Fibroblast of lung (primary cell): Measurements from ENCODE around the gene SCAPER. TPM values are rescaled to one million over a fixed set of nuclear protein-coding genes. Genes with fewer than 3 reads are reported as not detected.
"Not testable (repeated sequence)": the region's sequence is repeated elsewhere in the genome, so short reads cannot be mapped to it uniquely, and the experiment has no call there.

ENCODE experiments used
- DNase-seq, 2 donors: peaks; one replicate each; pipeline versions ENCODE4 v3.0.0 to v3.0.0-alpha.2; 2010; ENCODE audit warnings: low read depth in 2 of 2
- H2AFZ ChIP-seq: 2 replicates; pipeline ENCODE4 v1.5.1; 2012; ENCODE audit warnings: low read length, control low read depth, inconsistent platforms
- H3K27ac ChIP-seq: 2 replicates; pipeline ENCODE4 v1.5.1; 2011; ENCODE audit warnings: low read length, control low read depth; ENCODE audit not compliant: insufficient read depth
- H3K27me3 ChIP-seq: 2 replicates; pipeline ENCODE4 v1.5.1; 2011; ENCODE audit warnings: mild to moderate bottlenecking, low read length; ENCODE audit not compliant: control insufficient read depth, insufficient read depth
- H3K36me3 ChIP-seq: 2 replicates; pipeline ENCODE4 v1.5.1; 2011; ENCODE audit warnings: low read length; ENCODE audit not compliant: control insufficient read depth, insufficient read depth
- H3K4me1 ChIP-seq: 2 replicates; pipeline ENCODE4 v1.5.1; 2011; ENCODE audit warnings: low read length; ENCODE audit not compliant: control insufficient read depth, insufficient read depth; ENCODE audit errors: extremely low read depth
- H3K4me2 ChIP-seq: 2 replicates; pipeline ENCODE4 v1.5.1; 2011; ENCODE audit warnings: low read length, control low read depth; ENCODE audit not compliant: insufficient read depth; ENCODE audit errors: extremely low read depth
- H3K4me3 ChIP-seq, 4 experiments: fragments of 200-600 bp in 1 of 4; sonication (generic) in 1 of 4; replicated peaks in 1 of 4; 2 replicates each; pipeline ENCODE4 v1.5.1; 2011 to 2016; ENCODE audit warnings: low read length in 4 of 4, low read depth in 3 of 4, mild to moderate bottlenecking in 3 of 4, control low read depth in 2 of 4, inconsistent platforms in 1 of 4, mixed read lengths in 1 of 4; ENCODE audit not compliant: insufficient read depth in 1 of 4; ENCODE audit errors: control extremely low read depth in 1 of 4
- H3K79me2 ChIP-seq: 2 replicates; pipeline ENCODE4 v1.5.1; 2012; ENCODE audit warnings: mild to moderate bottlenecking, low read length, inconsistent platforms; ENCODE audit not compliant: control insufficient read depth, insufficient read depth
- H3K9ac ChIP-seq: 2 replicates; pipeline ENCODE4 v1.5.1; 2011; ENCODE audit warnings: mild to moderate bottlenecking, low read length, control low read depth; ENCODE audit not compliant: insufficient read depth
- H3K9me3 ChIP-seq: 2 replicates; pipeline ENCODE4 v1.5.1; 2012; ENCODE audit warnings: low read depth, low read length; ENCODE audit not compliant: control insufficient read depth, insufficient read depth
- H4K20me1 ChIP-seq: 2 replicates; pipeline ENCODE4 v1.5.1; 2011; ENCODE audit warnings: low read length; ENCODE audit not compliant: control insufficient read depth, insufficient read depth; ENCODE audit errors: extremely low read depth
- EZH2 ChIP-seq: IDR thresholded peaks from 2 replicates; pipeline ENCODE4 v1.5.1; 2012; ENCODE audit warnings: low read length, control low read depth, mild to moderate bottlenecking; ENCODE audit errors: missing control alignments
- polyA plus RNA-seq, 2 donors: library from polyadenylated mRNA; depleted of rRNA in 1 of 2; stranded (reverse) in 1 of 2; unstranded in 1 of 2; fragments of >200 nt; gene quantifications; 2 replicates each; pipeline ENCODE4 v1.2.1, GENCODE V29; 2011 to 2012; ENCODE audit warnings: missing spikeins in 1 of 2
- total RNA-seq: library from RNA; depleted of rRNA; stranded (reverse); fragments of >200 nt; gene quantifications from 2 replicates; pipeline ENCODE4 v1.2.1, GENCODE V29; 2014
- TF ChIP-seq, protein P1 (sequence below), 2 donors: IDR thresholded peaks in 1 of 2; conservative IDR thresholded peaks in 1 of 2; 1 replicate in 1 of 2; 2 replicates in 1 of 2; pipeline ENCODE4 v1.5.1; 2011 to 2012; ENCODE audit warnings: low read length in 2 of 2, control low read depth in 1 of 2, inconsistent platforms in 1 of 2, low read depth in 1 of 2, mild to moderate bottlenecking in 1 of 2

The SCAPER gene
- total and polyA plus RNA-seq, 2 donors (not counting 1 experiment from before 2014, with no cell fraction given) = 2.3 to 9.1 TPM

DNA sequence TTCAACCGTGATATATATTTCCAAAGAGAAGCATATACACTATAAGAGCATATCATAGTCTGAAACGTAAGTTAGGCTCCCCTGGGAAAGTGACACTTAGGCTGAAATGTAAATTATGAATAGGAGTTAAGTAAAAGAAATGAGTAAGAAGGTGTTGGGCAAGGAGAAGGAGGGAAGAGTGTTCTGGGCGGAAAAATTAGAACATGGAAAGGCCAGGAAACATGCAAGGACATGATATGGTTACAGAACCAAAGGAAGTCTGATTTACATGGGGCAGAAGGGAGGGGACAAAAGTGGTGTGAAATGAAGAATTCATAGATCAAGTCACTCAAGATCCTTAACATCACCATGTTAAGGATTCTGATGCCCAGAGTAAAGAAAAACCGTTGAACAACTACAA is 75.2 kb downstream of the SCAPER start:
- no peak overlapping the region for H3K9ac ChIP-seq
- H3K4me2 ChIP-seq = no peak overlapping the region
- no peaks in the 10 kb centered on the region for H3K36me3 ChIP-seq
- H4K20me1 ChIP-seq = no peaks in the 10 kb centered on the region
- TF ChIP-seq, protein P1, sequence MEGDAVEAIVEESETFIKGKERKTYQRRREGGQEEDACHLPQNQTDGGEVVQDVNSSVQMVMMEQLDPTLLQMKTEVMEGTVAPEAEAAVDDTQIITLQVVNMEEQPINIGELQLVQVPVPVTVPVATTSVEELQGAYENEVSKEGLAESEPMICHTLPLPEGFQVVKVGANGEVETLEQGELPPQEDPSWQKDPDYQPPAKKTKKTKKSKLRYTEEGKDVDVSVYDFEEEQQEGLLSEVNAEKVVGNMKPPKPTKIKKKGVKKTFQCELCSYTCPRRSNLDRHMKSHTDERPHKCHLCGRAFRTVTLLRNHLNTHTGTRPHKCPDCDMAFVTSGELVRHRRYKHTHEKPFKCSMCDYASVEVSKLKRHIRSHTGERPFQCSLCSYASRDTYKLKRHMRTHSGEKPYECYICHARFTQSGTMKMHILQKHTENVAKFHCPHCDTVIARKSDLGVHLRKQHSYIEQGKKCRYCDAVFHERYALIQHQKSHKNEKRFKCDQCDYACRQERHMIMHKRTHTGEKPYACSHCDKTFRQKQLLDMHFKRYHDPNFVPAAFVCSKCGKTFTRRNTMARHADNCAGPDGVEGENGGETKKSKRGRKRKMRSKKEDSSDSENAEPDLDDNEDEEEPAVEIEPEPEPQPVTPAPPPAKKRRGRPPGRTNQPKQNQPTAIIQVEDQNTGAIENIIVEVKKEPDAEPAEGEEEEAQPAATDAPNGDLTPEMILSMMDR (conservative IDR thresholded peaks at IDR 0.05 in 1 of 2, IDR thresholded peaks at IDR 0.05 in 1 of 2; ENCODE audit: low read depth in 1 of 2, low read length in 2 of 2) = no peak
- TF ChIP-seq EZH2 = no peak
- H2AFZ ChIP-seq = no peak overlapping the region
- no peak overlapping the region for H3K4me3 ChIP-seq
- DNase-seq = no peak
- H3K79me2 ChIP-seq = no peaks in the 10 kb centered on the region
- H3K27me3 ChIP-seq = no peaks in the 10 kb centered on the region
- no peaks in the 10 kb centered on the region for H3K9me3 ChIP-seq
- no peak overlapping the region for H3K27ac ChIP-seq
- no peaks in the 10 kb centered on the region for H3K4me1 ChIP-seq

GRCh38 chr15:76823890-76824289 is 81.2 kb downstream of the SCAPER start:
- peak; percentile 9 to 14 for DNase-seq
- no peaks in the 10 kb centered on the region for H4K20me1 ChIP-seq
- H2AFZ ChIP-seq = no peak overlapping the region
- no peak overlapping the region for H3K27ac ChIP-seq
- H3K4me2 ChIP-seq = no peak overlapping the region
- no peaks in the 10 kb centered on the region for H3K9me3 ChIP-seq
- H3K27me3 ChIP-seq = no peaks in the 10 kb centered on the region
- TF ChIP-seq, protein P1 (conservative IDR thresholded peaks at IDR 0.05 in 1 of 2, IDR thresholded peaks at IDR 0.05 in 1 of 2; ENCODE audit: low read depth in 1 of 2, low read length in 2 of 2) = no peak
- TF ChIP-seq EZH2 = no peak
- no peaks in the 10 kb centered on the region for H3K36me3 ChIP-seq
- no peak overlapping the region for H3K9ac ChIP-seq
- H3K4me3 ChIP-seq = no peak overlapping the region
- H3K4me1 ChIP-seq = no peaks in the 10 kb centered on the region
- no peaks in the 10 kb centered on the region for H3K79me2 ChIP-seq

DNA sequence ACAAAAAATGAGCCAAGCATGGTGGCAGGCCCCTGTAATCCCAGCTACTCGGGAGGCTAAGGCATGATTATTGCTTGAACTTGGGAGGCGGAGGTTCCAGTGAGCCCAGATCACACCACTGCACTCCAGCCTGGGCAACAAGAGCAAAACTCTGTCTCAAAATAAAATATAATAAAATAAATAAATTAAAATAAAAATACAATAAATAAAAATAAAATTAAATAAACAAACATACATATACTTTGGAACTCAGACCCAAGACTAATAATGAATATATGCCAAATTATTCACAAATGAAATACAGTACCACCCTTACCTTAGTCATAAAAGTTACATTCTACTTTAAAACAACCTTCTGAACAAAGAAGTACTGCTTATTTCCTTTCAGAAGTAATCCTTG is 81.8 kb downstream of the SCAPER start:
- H3K27ac ChIP-seq = no peak overlapping the region
- no peaks in the 10 kb centered on the region for H3K36me3 ChIP-seq
- no peaks in the 10 kb centered on the region for H3K27me3 ChIP-seq
- no peaks in the 10 kb centered on the region for H3K79me2 ChIP-seq
- H3K4me1 ChIP-seq = no peaks in the 10 kb centered on the region
- DNase-seq = no peak
- H3K4me2 ChIP-seq = no peak overlapping the region
- no peak for TF ChIP-seq EZH2
- TF ChIP-seq, protein P1 (conservative IDR thresholded peaks at IDR 0.05 in 1 of 2, IDR thresholded peaks at IDR 0.05 in 1 of 2; ENCODE audit: low read depth in 1 of 2, low read length in 2 of 2) = no peak
- no peaks in the 10 kb centered on the region for H4K20me1 ChIP-seq
- no peak overlapping the region for H2AFZ ChIP-seq
- H3K9me3 ChIP-seq = no peaks in the 10 kb centered on the region
- H3K4me3 ChIP-seq = no peak overlapping the region
- no peak overlapping the region for H3K9ac ChIP-seq

DNA sequence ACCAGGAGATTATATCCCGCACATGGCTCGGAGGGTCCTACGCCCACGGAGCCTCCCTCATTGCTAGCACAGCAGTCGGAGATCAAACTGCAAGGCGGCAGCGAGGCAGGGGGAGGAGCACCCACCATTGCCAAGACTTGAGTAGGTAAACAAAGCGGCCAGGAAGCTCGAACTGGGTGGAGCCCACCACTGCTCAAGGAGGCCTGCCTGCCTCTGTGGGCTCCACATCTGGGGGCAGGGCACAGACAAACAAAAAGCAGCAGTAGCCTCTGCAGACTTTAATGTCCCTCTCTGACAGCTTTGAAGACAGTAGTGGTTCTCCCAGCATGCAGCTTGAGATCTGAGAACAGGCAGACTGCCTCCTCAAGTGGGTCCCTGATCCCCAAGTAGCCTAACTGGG is 86.2 kb downstream of the SCAPER start:
- H3K79me2 ChIP-seq, H3K9ac ChIP-seq, DNase-seq, H3K36me3 ChIP-seq, H3K4me2 ChIP-seq, H3K4me1 ChIP-seq, H4K20me1 ChIP-seq, H3K4me3 ChIP-seq, H3K9me3 ChIP-seq, H3K27me3 ChIP-seq, H3K27ac ChIP-seq, H2AFZ ChIP-seq: not testable (repeated sequence)
